GM21447 (cell line): ENCODE data around the gene GRM5.

Experiments
- ATAC-seq: cut with Tn5 transposase; IDR thresholded peaks from one replicate; pipeline ENCODE4 v1.9.1; 2021; ENCODE audit not compliant: unreplicated experiment

The GRM5 gene

DNA sequence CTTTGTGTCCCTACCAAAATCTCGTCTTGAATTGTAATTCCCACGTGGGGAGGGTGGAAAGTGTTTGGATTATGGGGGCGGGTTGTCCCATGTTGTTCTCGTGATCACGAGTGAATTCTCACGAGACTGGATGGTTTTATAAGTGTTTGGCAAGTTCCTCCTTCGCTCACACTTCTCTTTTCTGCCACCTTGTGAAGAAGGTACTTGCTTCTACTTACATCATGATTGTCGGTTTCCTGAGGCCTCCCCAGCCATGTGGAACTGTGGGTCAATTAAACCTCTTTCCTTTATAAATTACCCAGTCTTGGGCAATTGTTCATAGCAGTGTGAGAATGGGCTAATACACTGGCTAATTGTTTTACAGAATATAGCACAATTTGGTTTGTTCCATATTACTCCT, 326.3 kb downstream of the GRM5 start:
- ATAC-seq, result no peak

- no peak for ATAC-seq
Observed at GRCh38 chr11:88709567-88709966, 356.2 kb downstream of the GRM5 start.

GRCh38 chr11:88704485-88704884, 361.3 kb downstream of the GRM5 start:
- no peak for ATAC-seq

DNA sequence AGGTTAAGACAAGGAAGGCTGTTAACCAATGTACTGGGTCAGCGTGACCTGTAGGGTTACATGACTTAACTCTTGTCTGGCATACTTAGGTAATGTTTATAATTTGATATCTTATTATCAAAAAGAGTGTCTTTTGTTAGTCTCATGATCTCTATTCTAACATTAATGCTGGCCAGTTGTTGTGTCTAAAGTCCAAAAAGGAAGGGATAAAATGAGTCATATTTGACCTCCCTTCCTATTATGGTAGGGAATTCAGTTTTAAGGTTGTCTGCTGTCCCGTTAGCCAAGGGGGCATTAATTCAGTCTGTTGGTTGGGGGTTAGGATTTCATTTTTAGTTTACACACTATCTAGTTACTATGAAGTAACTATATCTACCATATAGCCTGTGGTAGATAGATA, 364.0 kb downstream of the GRM5 start:
- ATAC-seq, result no peak

GRCh38 chr11:88697139-88697538, 368.6 kb downstream of the GRM5 start:
- no peak for ATAC-seq

DNA sequence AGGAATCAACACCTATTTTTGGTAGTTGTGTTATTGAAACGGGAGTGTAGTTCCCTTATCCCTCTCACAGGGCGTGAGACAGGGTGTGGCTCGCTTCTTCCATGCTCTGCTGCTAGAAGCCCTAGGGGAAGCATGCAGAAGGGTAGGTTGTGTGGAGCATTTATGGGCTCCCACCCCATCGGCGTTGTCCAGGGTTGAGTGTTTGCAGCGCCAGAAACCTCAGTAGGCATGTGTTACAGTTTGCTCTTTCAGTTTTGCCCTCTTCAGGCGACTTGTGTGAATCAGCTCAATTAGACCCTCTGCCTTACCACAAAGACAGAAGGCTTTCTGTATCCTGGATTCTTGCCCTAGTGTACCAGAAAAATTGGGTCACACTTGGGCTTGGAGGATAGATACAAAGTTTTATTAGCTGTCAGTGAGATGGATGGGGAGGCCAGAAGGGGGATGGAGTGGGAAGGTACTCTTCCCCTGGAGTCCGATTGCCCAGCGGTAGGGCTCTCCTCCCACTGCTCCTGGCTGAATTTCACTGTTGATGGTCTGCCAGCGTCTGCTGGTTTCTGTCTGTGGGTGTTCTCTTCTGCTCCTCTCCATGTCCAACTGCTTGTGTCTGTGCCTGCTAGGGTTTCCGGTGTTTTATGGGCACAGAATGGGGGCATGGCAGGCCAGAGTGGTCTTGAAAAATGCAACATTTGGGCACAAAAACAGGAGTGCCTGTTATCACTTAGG, 369.9 kb downstream of the GRM5 start:
- ATAC-seq, result no peak

DNA sequence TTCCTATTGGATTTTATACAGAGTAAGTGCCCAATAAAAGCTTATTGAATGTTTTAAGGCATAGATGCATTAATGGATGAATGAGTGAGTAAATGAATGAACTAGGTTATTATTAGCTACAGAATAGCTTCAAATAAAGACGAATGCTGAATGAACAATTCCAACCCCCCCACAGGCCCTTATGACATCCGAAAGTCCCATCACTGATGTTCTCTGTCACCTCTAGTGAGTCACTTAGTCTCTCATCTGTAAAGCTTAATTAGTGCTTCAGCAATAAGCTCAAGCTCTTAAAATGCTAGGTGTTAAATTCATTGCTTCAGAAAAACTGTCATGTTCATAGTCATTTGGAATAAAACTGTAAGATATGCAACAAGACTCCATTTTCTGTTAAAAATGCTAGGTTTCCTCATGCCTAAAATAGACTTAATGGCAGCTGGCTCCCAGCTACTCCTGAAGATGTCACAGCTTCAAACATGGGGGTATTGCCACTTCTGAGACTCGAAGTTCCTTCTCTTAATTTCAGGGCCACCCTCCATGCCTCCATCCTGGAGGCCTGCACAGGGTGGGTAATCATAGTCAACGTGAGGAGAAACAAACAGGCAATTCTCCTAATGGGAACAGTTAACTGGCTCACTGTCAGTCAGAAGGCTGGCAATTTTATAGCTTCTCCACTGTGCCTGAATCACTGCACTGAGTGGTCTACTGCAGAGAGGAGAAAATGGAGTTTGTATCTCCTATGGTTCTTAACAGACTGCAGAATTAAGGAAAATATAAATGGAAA, 373.3 kb downstream of the GRM5 start:
- no peak for ATAC-seq

GRCh38 chr11:88689548-88690240, 376.1 kb downstream of the GRM5 start:
- ATAC-seq, result no peak

DNA sequence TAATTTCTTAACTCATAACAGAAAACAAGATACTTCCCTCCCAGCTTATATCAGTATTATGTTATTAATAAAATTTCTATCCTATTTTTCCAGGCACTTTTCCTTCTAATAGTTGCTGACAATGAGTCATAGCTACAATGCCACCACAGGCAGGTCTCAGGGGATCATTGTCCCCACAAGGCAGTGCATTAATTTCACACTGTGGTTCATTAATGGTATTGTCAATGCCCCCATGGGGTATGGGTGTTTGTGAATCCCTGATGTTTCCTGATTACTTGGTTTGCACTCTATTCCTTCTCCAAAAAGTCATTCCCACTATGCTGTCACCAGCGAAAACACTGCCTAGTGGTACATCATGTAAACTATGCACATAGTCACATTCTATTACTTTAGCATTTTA, 382.8 kb downstream of the GRM5 start:
- ATAC-seq, result no peak

- no peak for ATAC-seq
Observed at GRCh38 chr11:88680806-88681205, 385.0 kb downstream of the GRM5 start.

DNA sequence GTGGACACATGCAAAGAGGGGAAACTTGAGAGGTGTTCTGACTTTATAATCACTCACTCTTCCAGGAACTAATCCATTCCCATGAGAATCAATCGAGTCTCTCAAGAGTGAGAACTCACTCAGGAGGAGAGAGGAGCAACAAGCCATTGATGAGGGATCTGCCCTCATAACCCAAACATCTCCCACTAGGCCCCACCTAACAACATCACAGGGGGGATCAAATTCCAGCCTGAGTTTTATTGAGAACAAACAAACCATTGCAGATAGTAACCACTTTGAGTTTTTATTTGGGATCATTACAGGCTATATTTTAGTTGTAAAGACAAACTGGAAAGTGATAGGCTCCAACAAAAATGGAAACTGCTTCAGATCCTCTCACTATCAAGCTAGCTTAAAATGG, 399.4 kb downstream of the GRM5 start:
- no peak for ATAC-seq

- no peak for ATAC-seq
Observed at GRCh38 chr11:88657076-88657738, 408.6 kb downstream of the GRM5 start.

DNA sequence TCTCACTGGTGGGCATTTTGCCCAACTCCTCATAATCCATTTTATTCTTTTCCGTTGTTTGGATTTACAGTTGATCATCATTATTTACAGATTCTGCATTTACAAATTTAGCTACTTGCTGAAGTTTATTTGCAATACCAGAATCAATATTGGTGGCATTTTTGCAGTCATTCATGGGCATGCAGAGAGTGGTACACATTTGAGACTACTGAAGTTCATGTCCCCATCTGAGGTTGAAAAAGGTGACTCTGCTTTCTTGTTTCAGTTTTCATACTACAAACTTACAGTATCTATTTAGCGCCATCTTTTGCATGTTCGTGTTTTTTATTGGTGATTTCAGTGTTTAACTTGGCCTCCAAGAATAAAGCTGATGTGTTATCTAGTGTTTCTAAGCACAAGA, 409.5 kb downstream of the GRM5 start:
- no peak for ATAC-seq

- no peak for ATAC-seq
Observed at GRCh38 chr11:88655656-88656055, 410.1 kb downstream of the GRM5 start.

DNA sequence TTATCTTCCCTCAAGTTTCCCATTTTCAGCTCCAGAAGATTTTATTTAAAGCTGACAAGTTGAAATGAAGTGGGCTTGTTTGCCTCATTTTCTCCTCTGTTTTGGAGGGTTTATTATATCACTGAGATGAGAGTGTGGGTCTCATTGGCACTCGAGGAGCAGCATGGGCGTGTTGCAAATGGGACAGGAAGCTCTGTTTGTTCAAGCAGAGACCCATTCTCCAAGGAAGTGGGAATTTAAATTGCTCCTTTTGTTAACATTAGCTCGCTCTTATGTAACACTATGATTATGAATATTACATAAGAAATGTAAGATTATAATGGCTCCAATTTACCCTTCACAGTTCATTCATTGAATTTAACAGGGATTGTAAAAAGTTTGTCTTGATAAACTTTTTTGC, 410.6 kb downstream of the GRM5 start:
- ATAC-seq, result no peak

GRCh38 chr11:88651556-88651955, 414.2 kb downstream of the GRM5 start:
- ATAC-seq, result no peak

- ATAC-seq, result no peak
Observed at GRCh38 chr11:88644724-88645123, 421.1 kb downstream of the GRM5 start.

GRCh38 chr11:88632163-88632562, 433.6 kb downstream of the GRM5 start:
- ATAC-seq, result no peak

- ATAC-seq, result no peak
Observed at GRCh38 chr11:88631497-88631896, 434.3 kb downstream of the GRM5 start.

DNA sequence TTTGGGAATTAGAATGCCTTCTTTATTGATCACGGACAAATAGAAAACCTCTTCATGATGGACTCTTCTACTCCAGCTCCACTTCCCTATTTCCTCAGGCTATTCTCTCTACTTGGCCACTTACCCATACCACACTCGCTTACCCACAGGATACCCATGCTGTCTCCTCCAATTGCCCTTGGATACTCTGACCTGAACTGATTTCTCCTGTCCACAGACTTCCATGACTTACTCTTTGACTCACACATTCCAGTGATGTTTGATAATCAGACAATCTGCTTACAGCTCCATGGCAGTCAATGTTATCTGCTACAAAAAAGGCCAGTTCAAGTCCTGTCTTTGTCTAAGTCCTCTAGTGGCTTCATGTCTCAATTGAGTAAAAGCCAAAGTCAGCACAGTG, 436.3 kb downstream of the GRM5 start:
- ATAC-seq, result no peak

DNA sequence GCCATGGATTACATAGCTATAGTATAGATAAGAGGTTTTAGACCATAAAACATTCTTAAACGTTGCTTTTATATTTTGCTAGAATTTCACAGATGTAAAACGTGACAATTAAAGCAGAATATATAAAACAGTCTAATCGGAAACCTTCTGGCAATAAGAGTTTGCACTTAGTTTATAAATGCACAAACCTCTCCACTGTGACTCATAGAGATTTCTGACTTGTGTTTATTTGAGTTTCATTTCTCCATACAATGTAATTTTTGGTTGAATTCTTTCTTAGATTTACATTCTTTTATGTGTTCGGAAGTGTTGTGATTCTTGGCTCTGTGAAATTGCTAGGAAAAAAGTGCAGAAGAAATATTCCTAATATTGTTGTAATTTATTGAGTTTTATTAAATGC, 439.6 kb downstream of the GRM5 start:
- no peak for ATAC-seq
